Activated B cell treated with CpG ODN at 0.5 μM for 24 hours (primary cell): ENCODE measurements around the gene SSBP2. TPM values are rescaled to one million over a fixed set of nuclear protein-coding genes. Genes with fewer than 3 reads are reported as not detected.

Source experiments
- ATAC-seq: fragments of 200-7000 bp; cut with Tn5 transposase; one replicate; pipeline ENCODE4 v1.10.0; 2021; ENCODE audit warnings: low read depth, mild to moderate bottlenecking, moderate library complexity
- CTCF ChIA-PET: fragments of 350-600 bp; sonication (Branson Sonifier 250); formaldehyde crosslinking; loops from one replicate; lab custom pipeline; 2021; ENCODE audit warnings: antibody characterized with exemption; lab: Charles Lee
- POLR2A ChIA-PET: fragments of 350-600 bp; sonication (Branson Sonifier 250); formaldehyde crosslinking; loops from one replicate; lab custom pipeline; 2021; ENCODE audit warnings: antibody characterized with exemption; lab: Charles Lee
- DNase-seq: peaks from one replicate; pipeline ENCODE4 v3.0.0; 2022
- H3K27ac Mint-ChIP-seq: one replicate; pipeline ENCODE4 v1.8.0; 2020; ENCODE audit warnings: mixed read lengths
- H3K27me3 Mint-ChIP-seq: one replicate; pipeline ENCODE4 v1.8.0; 2021; ENCODE audit warnings: mixed read lengths
- H3K36me3 Mint-ChIP-seq: one replicate; pipeline ENCODE4 v1.8.0; 2021; ENCODE audit warnings: low read depth, mixed read lengths
- H3K4me1 Mint-ChIP-seq: one replicate; pipeline ENCODE4 v1.8.0; 2021; ENCODE audit warnings: mixed read lengths
- H3K4me3 Mint-ChIP-seq: one replicate; pipeline ENCODE4 v1.8.0; 2020; ENCODE audit warnings: mild to moderate bottlenecking, mixed read lengths
- H3K9me3 Mint-ChIP-seq: one replicate; pipeline ENCODE4 v1.8.0; 2020; ENCODE audit warnings: mixed read lengths
- CTCF ChIP-seq: fragments of 200-600 bp; IDR thresholded peaks from one replicate; pipeline ENCODE4 v1.8.0; 2022; ENCODE audit warnings: antibody characterized with exemption, mild to moderate bottlenecking
- intact Hi-C: fragments of 100-400 bp; cut with micrococcal nuclease; formaldehyde crosslinking; loops from one replicate; pipeline ENCODE4 v1.15.1; 2024
- total RNA-seq: library from RNA; stranded (reverse); gene quantifications from 2 replicates; pipeline ENCODE4 v1.2.3, GENCODE V29; 2022

The SSBP2 gene
- total RNA-seq, 1 donor from 2014 or later, result 26.2 TPM

GRCh38 chr5:81642210-81642609 lies 108.7 kb downstream of the SSBP2 start:
- POLR2A ChIA-PET, result no interaction called here
- intact Hi-C loops, result loop anchor here (5.0 kb wide), 1 partner anchor 210 kb away; no protein-coding TSS in a partner anchor

GRCh38 chr5:81639556-81639955 lies 111.3 kb downstream of the SSBP2 start:
- Mint-ChIP-seq H3K9me3 (no peaks in the 10 kb centered on the region), H3K4me3 (no peak overlapping the region), H3K36me3 (peaks cover 15% of the 10 kb centered on the region), H3K4me1 (no peaks in the 10 kb centered on the region), H3K27ac (no peak overlapping the region), H3K27me3 (no peaks in the 10 kb centered on the region)
- ATAC-seq, result no peak
- no peak for DNase-seq
- POLR2A ChIA-PET, result no interaction called here
- TF ChIP-seq CTCF, result no peak
- CTCF ChIA-PET, result no interaction called here
- intact Hi-C loops, result no loop called here

More at GRCh38 chr5:81642210-81642609, 108.7 kb downstream of the SSBP2 start:
- Mint-ChIP-seq H3K4me3 (no peak overlapping the region), H3K27me3 (no peaks in the 10 kb centered on the region), H3K4me1 (no peaks in the 10 kb centered on the region), H3K27ac (no peak overlapping the region), H3K9me3 (no peaks in the 10 kb centered on the region), H3K36me3 (peaks cover 11% of the 10 kb centered on the region)
- no peak for TF ChIP-seq CTCF
- ATAC-seq (no peak), DNase-seq (no peak)
- CTCF ChIA-PET, result no interaction called here

DNA sequence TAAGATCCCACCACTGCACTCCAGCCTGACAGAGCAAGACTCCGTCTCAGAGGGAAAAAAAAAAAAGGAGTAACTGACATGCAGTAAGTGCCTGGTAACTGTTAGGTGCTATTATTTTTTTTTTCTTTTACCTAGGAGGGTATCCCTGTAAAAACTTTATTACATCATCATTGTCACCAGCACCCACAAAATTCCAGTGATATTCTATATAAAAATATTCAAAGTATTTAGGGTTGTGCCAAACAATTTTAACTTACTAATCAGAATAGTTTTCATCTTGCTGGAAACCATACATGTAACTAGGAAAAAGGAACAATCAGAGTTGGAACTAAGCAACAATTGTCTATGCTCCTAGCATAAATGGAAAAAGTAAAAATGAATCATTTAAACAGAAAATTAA lies 112.4 kb downstream of the SSBP2 start:
- intact Hi-C loops, result no loop called here
- ATAC-seq, result no peak

GRCh38 chr5:81633891-81634290 lies 117.0 kb downstream of the SSBP2 start:
- H3K4me3 Mint-ChIP-seq, result no peak overlapping the region
- intact Hi-C loops, result no loop called here
- no peaks in the 10 kb centered on the region for H3K4me1 Mint-ChIP-seq
- H3K9me3 Mint-ChIP-seq, result no peaks in the 10 kb centered on the region
- H3K27me3 Mint-ChIP-seq, result no peaks in the 10 kb centered on the region
- CTCF ChIA-PET, result no interaction called here
- DNase-seq, result no peak
- POLR2A ChIA-PET, result no interaction called here
- ATAC-seq, result no peak
- no peak overlapping the region for H3K27ac Mint-ChIP-seq
- no peak for TF ChIP-seq CTCF
- peaks cover 10% of the 10 kb centered on the region for H3K36me3 Mint-ChIP-seq

More for the DNA sequence above, 112.4 kb downstream of the SSBP2 start:
- no peak overlapping the region for H3K27ac Mint-ChIP-seq
- CTCF ChIA-PET, result no interaction called here
- H3K36me3 Mint-ChIP-seq, result peaks cover 10% of the 10 kb centered on the region
- DNase-seq, result no peak
- no peak overlapping the region for H3K4me3 Mint-ChIP-seq
- no peak for TF ChIP-seq CTCF
- POLR2A ChIA-PET, result no interaction called here
- H3K4me1 Mint-ChIP-seq, result no peaks in the 10 kb centered on the region
- no peaks in the 10 kb centered on the region for H3K9me3 Mint-ChIP-seq
- no peaks in the 10 kb centered on the region for H3K27me3 Mint-ChIP-seq

- no peak overlapping the region for H3K4me3 Mint-ChIP-seq
- peaks cover 3% of the 10 kb centered on the region for H3K4me1 Mint-ChIP-seq
- ATAC-seq, result no peak
- H3K36me3 Mint-ChIP-seq, result peaks cover 15% of the 10 kb centered on the region
- intact Hi-C loops, result no loop called here
- H3K27me3 Mint-ChIP-seq, result no peaks in the 10 kb centered on the region
- ChIA-PET POLR2A (interaction anchor here (0.5 kb wide), 1 partner anchor 237 kb away, joined by 3 read pairs; no protein-coding TSS in a partner anchor), CTCF (no interaction called here)
- no peak for TF ChIP-seq CTCF
- no peak for DNase-seq
- no peak overlapping the region for H3K27ac Mint-ChIP-seq
- H3K9me3 Mint-ChIP-seq, result no peaks in the 10 kb centered on the region
Measured at GRCh38 chr5:81633471-81633870, 117.4 kb downstream of the SSBP2 start.
